Choroid plexus epithelial cell (primary cell): ENCODE measurements around the gene CTAGE1.

Experiments
- DNase-seq: peaks from one replicate; pipeline ENCODE4 v3.0.0-alpha.2; 2010; ENCODE audit warnings: low read depth
- H3K4me3 ChIP-seq: 2 replicates; pipeline ENCODE4 v1.5.1; 2011; ENCODE audit warnings: low read depth, mild to moderate bottlenecking, control low read depth, low read length, moderate library complexity
- CTCF ChIP-seq: conservative IDR thresholded peaks from 2 replicates; pipeline ENCODE4 v1.5.1; 2011; ENCODE audit warnings: low read depth, mild to moderate bottlenecking, control low read depth, inconsistent platforms, low read length, moderate library complexity

The CTAGE1 gene

GRCh38 chr18:22434973-22435608 is 17.4 kb upstream of the CTAGE1 start:
- no peak overlapping the region for H3K4me3 ChIP-seq
- DNase-seq, result peak; percentile 61
- no peak for TF ChIP-seq CTCF

GRCh38 chr18:22433956-22434355 is 16.2 kb upstream of the CTAGE1 start:
- peak; percentile 67 for DNase-seq
- TF ChIP-seq CTCF, result no peak
- H3K4me3 ChIP-seq, result no peak overlapping the region

GRCh38 chr18:22432657-22433137 is 15.0 kb upstream of the CTAGE1 start:
- no peak for TF ChIP-seq CTCF
- H3K4me3 ChIP-seq, result no peak overlapping the region
- peak; percentile 85 for DNase-seq

GRCh38 chr18:22429564-22429963 is 11.8 kb upstream of the CTAGE1 start:
- DNase-seq, result no peak
- no peak overlapping the region for H3K4me3 ChIP-seq
- TF ChIP-seq CTCF, result no peak

GRCh38 chr18:22428672-22429071 is 11.0 kb upstream of the CTAGE1 start:
- DNase-seq, result peak; percentile 43
- no peak for TF ChIP-seq CTCF
- H3K4me3 ChIP-seq, result no peak overlapping the region

GRCh38 chr18:22427822-22428549 is 10.3 kb upstream of the CTAGE1 start:
- no peak for DNase-seq
- TF ChIP-seq CTCF, result no peak
- no peak overlapping the region for H3K4me3 ChIP-seq
